Measurements from ENCODE around the gene DPAGT1. TPM values are rescaled to one million over a fixed set of nuclear protein-coding genes. Genes with fewer than 3 reads are reported as not detected.
"Not testable (repeated sequence)": the region's sequence is repeated elsewhere in the genome, so short reads cannot be mapped to it uniquely, and the experiment has no call there.

The DPAGT1 gene
- total RNA-seq, 1 donor from 2014 or later: 12.1 TPM

DNA sequence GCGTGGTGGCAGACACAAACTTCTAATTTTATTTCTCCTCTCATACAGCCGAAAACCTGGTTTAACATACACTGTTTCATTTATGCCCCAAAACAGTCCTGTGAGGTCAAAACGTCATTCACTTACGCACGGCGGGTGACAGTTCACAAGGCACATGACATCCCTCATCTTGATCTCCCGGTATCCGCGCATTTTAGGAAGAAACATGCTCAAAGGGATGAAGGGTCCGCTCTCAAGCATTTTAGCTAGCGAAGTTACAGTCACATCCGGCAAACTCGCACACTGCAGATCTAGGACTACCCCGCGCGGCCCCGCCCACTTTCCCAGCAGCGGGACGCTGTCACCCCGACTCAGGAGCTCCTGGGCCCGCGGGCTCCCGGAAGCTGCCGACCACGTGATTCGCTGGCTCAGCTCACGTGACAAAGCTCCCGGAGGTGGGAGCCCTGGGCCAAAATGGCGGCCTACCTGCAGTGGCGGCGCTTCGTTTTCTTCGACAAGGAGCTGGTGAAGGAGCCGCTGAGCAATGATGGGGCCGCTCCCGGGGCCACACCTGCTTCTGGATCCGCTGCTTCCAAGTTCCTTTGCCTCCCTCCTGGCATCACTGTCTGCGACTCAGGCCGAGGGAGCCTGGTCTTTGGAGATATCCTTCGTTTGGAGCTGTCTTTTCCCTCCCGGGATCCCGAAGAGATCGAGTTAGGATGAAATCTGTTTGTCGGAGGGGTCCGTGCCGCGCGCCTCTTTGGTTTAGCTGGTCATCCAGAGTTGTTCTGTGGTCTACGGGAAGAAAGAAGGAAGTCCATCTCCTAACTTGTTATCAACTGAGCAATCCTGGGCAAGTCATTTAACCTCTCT lies 34.1 kb downstream of the DPAGT1 start, which contains the start of gene VPS11:
Gene VPS11, plus strand, starts transcription at position 448 of the 852 bp plus-strand sequence. Its CDS starts 6 bp downstream, at position 454.
- FAIRE-seq: no peak

DNA sequence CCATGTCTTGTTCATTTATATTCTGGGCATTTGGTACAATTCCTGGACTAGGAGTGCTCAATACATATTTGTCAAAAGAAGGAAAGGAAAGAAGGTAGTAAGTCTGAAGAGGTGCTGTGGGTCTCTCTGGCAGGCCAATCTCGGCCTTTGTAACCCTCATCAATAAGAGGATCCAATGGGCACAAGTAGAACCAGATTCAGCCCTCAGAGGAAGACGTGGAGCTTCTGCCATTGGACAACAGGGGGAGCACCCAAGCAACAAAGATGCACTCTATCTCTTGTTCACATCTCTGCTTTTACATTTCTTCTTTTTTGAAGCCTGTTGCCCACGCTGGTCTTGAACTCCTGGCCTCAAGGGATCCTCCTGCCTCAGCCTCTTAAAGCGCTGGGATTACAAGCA lies 36.3 kb downstream of the DPAGT1 start:
- FAIRE-seq (no peak), DNase-seq (ENCODE audit: low read depth) (peak; percentile 30)
- H3K27me3 ChIP-seq (ENCODE audit: control insufficient read depth, insufficient read depth, low read length): no peaks in the 10 kb centered on the region
- H3K4me3 ChIP-seq (ENCODE audit: low read depth, low read length): no peak overlapping the region
- TF ChIP-seq, protein P1, sequence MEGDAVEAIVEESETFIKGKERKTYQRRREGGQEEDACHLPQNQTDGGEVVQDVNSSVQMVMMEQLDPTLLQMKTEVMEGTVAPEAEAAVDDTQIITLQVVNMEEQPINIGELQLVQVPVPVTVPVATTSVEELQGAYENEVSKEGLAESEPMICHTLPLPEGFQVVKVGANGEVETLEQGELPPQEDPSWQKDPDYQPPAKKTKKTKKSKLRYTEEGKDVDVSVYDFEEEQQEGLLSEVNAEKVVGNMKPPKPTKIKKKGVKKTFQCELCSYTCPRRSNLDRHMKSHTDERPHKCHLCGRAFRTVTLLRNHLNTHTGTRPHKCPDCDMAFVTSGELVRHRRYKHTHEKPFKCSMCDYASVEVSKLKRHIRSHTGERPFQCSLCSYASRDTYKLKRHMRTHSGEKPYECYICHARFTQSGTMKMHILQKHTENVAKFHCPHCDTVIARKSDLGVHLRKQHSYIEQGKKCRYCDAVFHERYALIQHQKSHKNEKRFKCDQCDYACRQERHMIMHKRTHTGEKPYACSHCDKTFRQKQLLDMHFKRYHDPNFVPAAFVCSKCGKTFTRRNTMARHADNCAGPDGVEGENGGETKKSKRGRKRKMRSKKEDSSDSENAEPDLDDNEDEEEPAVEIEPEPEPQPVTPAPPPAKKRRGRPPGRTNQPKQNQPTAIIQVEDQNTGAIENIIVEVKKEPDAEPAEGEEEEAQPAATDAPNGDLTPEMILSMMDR (IDR thresholded peaks at IDR 0.05; ENCODE audit: insufficient read depth, low read length, severe bottlenecking): peak; percentile 74
- peaks cover 4% of the 10 kb centered on the region for H3K36me3 ChIP-seq (ENCODE audit: control insufficient read depth, insufficient read depth, low read length)

More for the DNA sequence above, 34.1 kb downstream of the DPAGT1 start, which contains the start of gene VPS11:
- Histone ChIP-seq H3K4me3 (ENCODE audit: low read depth, low read length) (peak within 1 kb of the TSS; percentile 95), H3K27me3 (ENCODE audit: control insufficient read depth, insufficient read depth, low read length) (no peaks in the 10 kb centered on the region), H3K36me3 (ENCODE audit: control insufficient read depth, insufficient read depth, low read length) (peaks cover 11% of the 10 kb centered on the region)
- TF ChIP-seq, protein P1 (IDR thresholded peaks at IDR 0.05; ENCODE audit: insufficient read depth, low read length, severe bottlenecking): no peak
- DNase-seq (ENCODE audit: low read depth): peak; percentile 92

DNA sequence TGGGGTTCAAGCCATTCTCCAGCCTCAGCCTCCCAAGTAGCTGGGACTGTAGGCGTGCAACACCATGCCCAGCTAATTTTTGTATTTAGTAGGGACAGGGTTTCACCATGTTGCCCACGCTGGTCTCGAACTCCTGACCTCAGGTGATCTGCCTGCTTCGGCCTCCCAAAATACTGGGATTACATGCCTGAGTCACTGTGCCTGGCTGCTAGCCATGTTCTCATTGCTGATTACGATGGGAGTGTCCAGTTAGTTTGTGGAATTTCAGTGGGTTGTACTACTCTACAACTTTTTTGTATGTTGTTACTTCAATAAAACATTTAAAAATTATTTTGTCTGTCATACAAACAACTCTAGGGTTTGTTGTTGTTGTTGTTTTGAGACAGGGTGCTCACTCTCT lies 38.9 kb downstream of the DPAGT1 start:
- TF ChIP-seq, protein P1 (IDR thresholded peaks at IDR 0.05; ENCODE audit: insufficient read depth, low read length, severe bottlenecking): no peak
- H3K36me3 ChIP-seq (ENCODE audit: control insufficient read depth, insufficient read depth, low read length): peaks cover 1% of the 10 kb centered on the region
- FAIRE-seq (no peak), DNase-seq (ENCODE audit: low read depth) (peak; percentile 45)
- H3K27me3 ChIP-seq (ENCODE audit: control insufficient read depth, insufficient read depth, low read length): no peaks in the 10 kb centered on the region
- H3K4me3 ChIP-seq (ENCODE audit: low read depth, low read length): no peak overlapping the region

DNA sequence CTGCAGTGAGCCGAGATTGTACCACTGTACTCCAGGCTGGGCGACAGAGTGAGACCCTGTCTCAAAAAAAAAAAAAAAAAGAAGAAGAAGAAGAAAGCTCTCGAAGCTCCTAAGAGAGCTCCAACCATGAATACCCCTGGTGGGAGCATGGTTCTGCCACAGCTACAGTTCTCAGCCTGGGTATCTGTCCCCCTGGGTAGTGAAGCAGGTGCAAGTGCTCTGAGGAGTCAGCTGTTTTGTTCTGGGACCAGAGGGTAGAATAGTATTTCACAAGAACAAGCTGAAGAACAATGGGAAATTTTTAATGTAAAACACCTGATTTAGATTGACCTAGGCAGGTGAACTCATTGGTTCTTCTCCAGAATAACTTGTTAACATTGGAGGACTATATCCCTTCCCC lies 40.4 kb downstream of the DPAGT1 start:
- Histone ChIP-seq H3K36me3 (ENCODE audit: control insufficient read depth, insufficient read depth, low read length) (peaks cover 1% of the 10 kb centered on the region), H3K4me3 (ENCODE audit: low read depth, low read length) (no peak overlapping the region), H3K27me3 (ENCODE audit: control insufficient read depth, insufficient read depth, low read length) (no peaks in the 10 kb centered on the region)
- no peak for FAIRE-seq
- TF ChIP-seq, protein P1 (IDR thresholded peaks at IDR 0.05; ENCODE audit: insufficient read depth, low read length, severe bottlenecking): no peak
- no peak for DNase-seq (ENCODE audit: low read depth)

- H3K27me3 ChIP-seq (ENCODE audit: control insufficient read depth, insufficient read depth, low read length); H3K4me3 ChIP-seq (ENCODE audit: low read depth, low read length); DNase-seq (ENCODE audit: low read depth); FAIRE-seq: not testable (repeated sequence)
- peaks cover 17% of the 10 kb centered on the region for H3K36me3 ChIP-seq (ENCODE audit: control insufficient read depth, insufficient read depth, low read length)
Observed at GRCh38 chr11:119059128-119059527, 42.5 kb downstream of the DPAGT1 start.

DNA sequence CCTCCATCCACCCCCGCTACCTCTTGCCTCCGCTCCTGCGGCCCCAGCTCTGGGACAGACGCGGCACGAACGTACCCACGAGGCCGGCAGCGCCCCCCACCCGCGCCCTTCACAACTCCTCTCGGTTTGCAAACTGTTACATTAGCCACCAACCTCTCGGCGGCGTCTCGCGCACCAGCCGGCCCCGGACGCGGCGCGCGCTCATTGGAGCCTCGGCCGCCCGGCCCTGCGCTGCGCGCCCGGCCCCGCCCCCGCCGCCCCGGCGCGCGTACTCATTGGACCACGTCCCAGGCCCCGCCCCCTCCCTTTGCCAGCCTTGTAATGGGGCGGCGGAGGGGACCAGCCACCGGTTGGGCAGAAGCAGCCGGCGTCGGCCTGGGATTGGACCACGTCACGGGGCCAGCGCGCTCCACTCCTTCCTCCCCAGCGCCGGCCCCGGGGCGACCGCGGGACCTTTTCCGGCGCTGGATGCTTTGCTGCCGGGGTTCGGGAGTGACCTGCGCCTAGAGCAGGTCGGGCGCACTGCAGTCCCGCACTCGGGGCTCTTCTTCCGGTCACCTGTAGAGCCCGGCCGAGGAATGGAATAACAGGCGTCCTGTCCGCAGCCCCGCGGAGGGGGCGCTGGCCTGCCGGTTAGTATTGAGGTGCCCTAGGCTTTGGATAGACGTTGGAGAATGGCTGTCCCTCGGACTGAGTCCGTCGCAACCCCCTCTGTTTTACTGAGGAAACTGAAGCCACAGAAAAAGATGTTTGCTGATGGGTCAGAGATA lies 44.5 kb downstream of the DPAGT1 start, which contains the start of gene HYOU1:
Gene HYOU1, minus strand, starts transcription at position 206 of the 770 bp plus-strand sequence. CDS start 1,045 bp downstream, outside the sequence.
- Histone ChIP-seq H3K36me3 (ENCODE audit: control insufficient read depth, insufficient read depth, low read length) (peaks cover 29% of the 10 kb centered on the region), H3K27me3 (ENCODE audit: control insufficient read depth, insufficient read depth, low read length) (no peaks in the 10 kb centered on the region), H3K4me3 (ENCODE audit: low read depth, low read length) (peak within 1 kb of the TSS; percentile 87)
- FAIRE-seq: no peak
- peak; percentile 83 for DNase-seq (ENCODE audit: low read depth)
- TF ChIP-seq, protein P1 (IDR thresholded peaks at IDR 0.05; ENCODE audit: insufficient read depth, low read length, severe bottlenecking): peak; percentile 29
